Islet of Langerhans (tissue), 1 donor: ENCODE data around the gene NTM.

Source experiments
- FAIRE-seq: peaks from one replicate; lab custom pipeline; 2011; peaks lifted over from hg19 to GRCh38; lab: Jason Lieb, UNC

Gene NTM

GRCh38 chr11:131868629-131869507, 498.5 kb downstream of the NTM start:
- FAIRE-seq: no peak

- no peak for FAIRE-seq
Measured at GRCh38 chr11:131870305-131870704, 499.9 kb downstream of the NTM start.

GRCh38 chr11:131871006-131871405, 500.6 kb downstream of the NTM start:
- no peak for FAIRE-seq

- no peak for FAIRE-seq
Measured at GRCh38 chr11:131874070-131874469, 503.7 kb downstream of the NTM start.

GRCh38 chr11:131875611-131876010, 505.2 kb downstream of the NTM start:
- FAIRE-seq: no peak

GRCh38 chr11:131877246-131877942, 507.0 kb downstream of the NTM start:
- FAIRE-seq: no peak

- FAIRE-seq: no peak
Measured at GRCh38 chr11:131880316-131880715, 509.9 kb downstream of the NTM start.

GRCh38 chr11:131880976-131881375, 510.6 kb downstream of the NTM start:
- FAIRE-seq: no peak

GRCh38 chr11:131883332-131883731, 512.9 kb downstream of the NTM start:
- no peak for FAIRE-seq

- FAIRE-seq: no peak
Measured at GRCh38 chr11:131884461-131885073, 514.2 kb downstream of the NTM start.

GRCh38 chr11:131885431-131885830, 515.0 kb downstream of the NTM start:
- FAIRE-seq: no peak

GRCh38 chr11:131886201-131886600, 515.8 kb downstream of the NTM start:
- FAIRE-seq: no peak

- FAIRE-seq: no peak
Measured at GRCh38 chr11:131888230-131888855, 517.9 kb downstream of the NTM start.

- FAIRE-seq: no peak
Measured at GRCh38 chr11:131889146-131889577, 518.7 kb downstream of the NTM start.

- FAIRE-seq: no peak
Measured at GRCh38 chr11:131889760-131890581, 519.6 kb downstream of the NTM start.

GRCh38 chr11:131893103-131893890, 522.9 kb downstream of the NTM start:
- FAIRE-seq: no peak

GRCh38 chr11:131893988-131894387, 523.6 kb downstream of the NTM start:
- FAIRE-seq: no peak

- FAIRE-seq: no peak
Measured at GRCh38 chr11:131894615-131895544, 524.5 kb downstream of the NTM start.

- FAIRE-seq: no peak
Measured at GRCh38 chr11:131895865-131896264, 525.5 kb downstream of the NTM start.
